CD14-positive monocyte (primary cell): ENCODE results near the gene RAD50. TPM values are rescaled to one million over a fixed set of nuclear protein-coding genes. Genes with fewer than 3 reads are reported as not detected.
A peak's percentile ranks its signal among the peaks of the same experiment; 100 is the strongest.

Experiments used
- DNase-seq, 3 donors: peaks; one replicate each; pipeline ENCODE4 v3.0.0-alpha.2; 2011 to 2022
- H2AFZ ChIP-seq: 2 replicates; pipeline ENCODE4 v1.6.0; 2012; ENCODE audit warnings: mild to moderate bottlenecking, low read depth, low read length, inconsistent platforms; ENCODE audit not compliant: insufficient read depth, poor library complexity, severe bottlenecking
- H3K27ac ChIP-seq, 2 donors: 1 replicate in 1 of 2; 2 replicates in 1 of 2; pipeline ENCODE4 v1.5.1; 2012 to 2013; ENCODE audit warnings: low read length in 2 of 2, control low read depth in 1 of 2, inconsistent platforms in 1 of 2, low read depth in 1 of 2, mild to moderate bottlenecking in 1 of 2
- H3K27me3 ChIP-seq, 2 donors: one replicate each; pipeline versions ENCODE4 v1.6.0 to v1.6.1; 2011 to 2013; ENCODE audit warnings: low read length in 2 of 2; ENCODE audit not compliant: control insufficient read depth in 2 of 2, insufficient read depth in 2 of 2
- H3K36me3 ChIP-seq, 2 donors: replicated peaks in 1 of 2; 1 replicate in 1 of 2; 2 replicates in 1 of 2; pipeline versions ENCODE4 v1.5.1 to v1.6.1; 2012 to 2013; ENCODE audit warnings: low read length in 2 of 2, control low read depth in 1 of 2, inconsistent platforms in 1 of 2, mild to moderate bottlenecking in 1 of 2; ENCODE audit not compliant: insufficient read depth in 2 of 2, control insufficient read depth in 1 of 2
- H3K4me1 ChIP-seq, 2 donors: 1 replicate in 1 of 2; 2 replicates in 1 of 2; pipeline versions ENCODE4 v1.5.1 to v1.6.1; 2012 to 2013; ENCODE audit warnings: low read length in 2 of 2, control low read depth in 1 of 2, inconsistent platforms in 1 of 2, mild to moderate bottlenecking in 1 of 2, moderate library complexity in 1 of 2; ENCODE audit not compliant: insufficient read depth in 2 of 2, control insufficient read depth in 1 of 2
- H3K4me2 ChIP-seq: replicated peaks from 2 replicates; pipeline ENCODE3; 2012; ENCODE audit warnings: low read length, moderate library complexity, mild to moderate bottlenecking; ENCODE audit not compliant: poor library complexity, severe bottlenecking; ENCODE audit errors: extremely low read depth
- H3K4me3 ChIP-seq, 3 experiments: fragments of 200-600 bp in 1 of 3; sonication (generic) in 1 of 3; replicated peaks in 1 of 3; 1 replicate in 2 of 3; 2 replicates in 1 of 3; pipeline ENCODE4 v1.5.1; 2011 to 2013; ENCODE audit warnings: low read length in 3 of 3, mild to moderate bottlenecking in 3 of 3, control low read depth in 2 of 3, low read depth in 2 of 3, inconsistent platforms in 1 of 3, moderate library complexity in 1 of 3
- H3K79me2 ChIP-seq: 2 replicates; pipeline ENCODE4 v1.6.0; 2012; ENCODE audit warnings: mild to moderate bottlenecking, control low read depth, inconsistent platforms, low read length, moderate library complexity; ENCODE audit not compliant: insufficient read depth
- H3K9ac ChIP-seq: 2 replicates; pipeline ENCODE4 v1.6.0; 2017; ENCODE audit warnings: low read length, mild to moderate bottlenecking; ENCODE audit not compliant: insufficient read depth, poor library complexity, severe bottlenecking
- H3K9me3 ChIP-seq, 2 donors: replicated peaks in 1 of 2; 1 replicate in 1 of 2; 2 replicates in 1 of 2; pipeline versions ENCODE4 v1.5.1 to v1.6.1; 2012 to 2013; ENCODE audit warnings: low read length in 2 of 2, control low read depth in 1 of 2; ENCODE audit not compliant: control insufficient read depth in 1 of 2, insufficient read depth in 1 of 2
- H4K20me1 ChIP-seq: 2 replicates; pipeline ENCODE4 v1.6.0; 2012; ENCODE audit warnings: mild to moderate bottlenecking, low read length, control low read depth, moderate library complexity; ENCODE audit not compliant: insufficient read depth
- H3K27ac Mint-ChIP-seq, 7 donors: one replicate each; pipeline ENCODE4 v1.8.0; 2020; ENCODE audit warnings: mild to moderate bottlenecking in 7 of 7, mixed read lengths in 7 of 7, moderate library complexity in 6 of 7, inconsistent platforms in 2 of 7
- H3K27me3 Mint-ChIP-seq, 3 donors: one replicate each; pipeline ENCODE4 v1.8.0; 2021 to 2022; ENCODE audit warnings: low read depth in 3 of 3, mild to moderate bottlenecking in 3 of 3, mixed read lengths in 3 of 3, moderate library complexity in 3 of 3, inconsistent platforms in 1 of 3
- H3K36me3 Mint-ChIP-seq, 2 donors: one replicate each; pipeline ENCODE4 v1.8.0; 2020; ENCODE audit warnings: mixed read lengths in 2 of 2, inconsistent platforms in 1 of 2, mild to moderate bottlenecking in 1 of 2
- H3K4me1 Mint-ChIP-seq: one replicate; pipeline ENCODE4 v1.8.0; 2020; ENCODE audit warnings: mild to moderate bottlenecking, mixed read lengths
- H3K4me3 Mint-ChIP-seq, 2 donors: one replicate each; pipeline ENCODE4 v1.8.0; 2020; ENCODE audit warnings: mild to moderate bottlenecking in 2 of 2, mixed read lengths in 2 of 2, moderate library complexity in 1 of 2
- H3K9me3 Mint-ChIP-seq, 7 donors: one replicate each; pipeline ENCODE4 v1.8.0; 2020 to 2022; ENCODE audit warnings: mixed read lengths in 7 of 7, mild to moderate bottlenecking in 6 of 7, moderate library complexity in 6 of 7, inconsistent platforms in 2 of 7
- WGBS: methylation state at CpG from one replicate; pipeline ENCODE4 v1.1.5; 2013; ENCODE audit warnings: missing lambda C conversion rate; ENCODE audit not compliant: insufficient coverage; 5-methylcytosine and 5-hydroxymethylcytosine counted together
- intact Hi-C, 2 donors: fragments of 100-400 bp; cut with micrococcal nuclease; formaldehyde crosslinking; loops; one replicate each; pipeline versions ENCODE4 v1.15.0 to v1.15.1; 2023
- polyA plus RNA-seq, 3 donors: library from polyadenylated mRNA; depleted of rRNA in 1 of 3; unstranded in 2 of 3; stranded (reverse) in 1 of 3; fragments of 300-500 nt in 2 of 3; fragments of >200 nt in 1 of 3; fragmentation: Illumina TruSeq in 2 of 3; gene quantifications; 1 replicate in 2 of 3; 2 replicates in 1 of 3; pipeline ENCODE4 v1.2.3, GENCODE V29; 2012 to 2021
- TF ChIP-seq, protein P1 (sequence below): fragments of 200-600 bp; IDR thresholded peaks from one replicate; pipeline ENCODE4 v1.8.0; 2022; ENCODE audit warnings: antibody characterized with exemption, mild to moderate bottlenecking

RAD50 gene
- polyA plus RNA-seq, 3 donors = 5.8 to 9.3 (median 8.2) TPM

GRCh38 chr5:132526290-132526973 is 30.3 kb upstream of the RAD50 start:
- peak; percentile 37 to 49 (median 47) for DNase-seq
- Histone ChIP-seq H4K20me1 (no peaks in the 10 kb centered on the region), H3K36me3 (no peaks in the 10 kb centered on the region), H3K27ac (no peak overlapping the region), H3K4me2 (no peak overlapping the region), H2AFZ (peak overlapping the region; percentile 39), H3K4me1 (peaks cover 26 to 28% of the 10 kb centered on the region in 2 donors), H3K9me3 (no peaks in the 10 kb centered on the region), H3K9ac (no peak overlapping the region), H3K79me2 (no peaks in the 10 kb centered on the region), H3K4me3 (no peak overlapping the region), H3K27me3 (no peaks in the 10 kb centered on the region)
- WGBS = 41% methylated on average over 7 of the region's 11 CpGs
- intact Hi-C loops = no loop called here
- Mint-ChIP-seq H3K4me3 (peak overlapping the region in 1 of 2 donors; percentile 50), H3K27me3 (peaks cover 4 to 8% (median 6%) of the 10 kb centered on the region in 3 donors), H3K4me1 (peaks cover 31% of the 10 kb centered on the region), H3K27ac (no peak overlapping the region), H3K9me3 (peaks cover 0 to 6% (median 2%) of the 10 kb centered on the region in 7 donors), H3K36me3 (no peaks in the 10 kb centered on the region)
- TF ChIP-seq, protein P1, sequence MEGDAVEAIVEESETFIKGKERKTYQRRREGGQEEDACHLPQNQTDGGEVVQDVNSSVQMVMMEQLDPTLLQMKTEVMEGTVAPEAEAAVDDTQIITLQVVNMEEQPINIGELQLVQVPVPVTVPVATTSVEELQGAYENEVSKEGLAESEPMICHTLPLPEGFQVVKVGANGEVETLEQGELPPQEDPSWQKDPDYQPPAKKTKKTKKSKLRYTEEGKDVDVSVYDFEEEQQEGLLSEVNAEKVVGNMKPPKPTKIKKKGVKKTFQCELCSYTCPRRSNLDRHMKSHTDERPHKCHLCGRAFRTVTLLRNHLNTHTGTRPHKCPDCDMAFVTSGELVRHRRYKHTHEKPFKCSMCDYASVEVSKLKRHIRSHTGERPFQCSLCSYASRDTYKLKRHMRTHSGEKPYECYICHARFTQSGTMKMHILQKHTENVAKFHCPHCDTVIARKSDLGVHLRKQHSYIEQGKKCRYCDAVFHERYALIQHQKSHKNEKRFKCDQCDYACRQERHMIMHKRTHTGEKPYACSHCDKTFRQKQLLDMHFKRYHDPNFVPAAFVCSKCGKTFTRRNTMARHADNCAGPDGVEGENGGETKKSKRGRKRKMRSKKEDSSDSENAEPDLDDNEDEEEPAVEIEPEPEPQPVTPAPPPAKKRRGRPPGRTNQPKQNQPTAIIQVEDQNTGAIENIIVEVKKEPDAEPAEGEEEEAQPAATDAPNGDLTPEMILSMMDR = peak; percentile 98

DNA sequence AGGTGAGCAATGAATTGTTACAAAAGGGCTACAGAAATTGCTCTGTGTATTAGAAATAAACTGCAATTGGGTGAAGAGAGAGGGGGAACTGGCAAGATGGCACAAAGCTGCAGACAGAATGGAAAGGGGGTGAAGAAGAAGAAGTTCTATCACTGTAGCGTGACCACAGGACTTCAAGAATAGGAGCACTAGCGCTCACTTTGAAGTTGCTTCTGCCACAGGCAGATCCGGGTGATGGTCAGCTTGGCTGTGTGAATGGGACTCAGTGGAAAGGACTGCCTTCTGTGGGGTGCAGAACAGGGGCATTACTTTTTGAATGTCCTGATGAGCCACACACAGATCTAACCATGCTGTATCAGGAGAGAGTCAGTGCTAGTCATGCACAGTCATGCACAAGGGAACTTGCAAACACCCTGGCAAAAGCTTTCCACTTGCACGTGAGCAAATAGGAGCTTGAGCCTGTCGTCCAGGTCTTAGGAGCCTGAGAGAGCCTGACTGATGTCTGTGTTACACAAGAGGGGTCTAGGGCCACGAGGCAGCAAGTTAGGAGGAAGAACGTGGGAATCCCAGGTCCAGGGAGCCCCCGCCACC is 29.7 kb upstream of the RAD50 start:
- 38% methylated on average over 8 of the region's 8 CpGs for WGBS
- H3K36me3 Mint-ChIP-seq = no peaks in the 10 kb centered on the region
- H3K27ac ChIP-seq = no peak overlapping the region
- peaks cover 0 to 5% (median 2%) of the 10 kb centered on the region in 7 donors for H3K9me3 Mint-ChIP-seq
- H2AFZ ChIP-seq = peak overlapping the region; percentile 48
- no peaks in the 10 kb centered on the region for H3K79me2 ChIP-seq
- intact Hi-C loops = no loop called here
- H3K27ac Mint-ChIP-seq = peak overlapping the region in 1 of 7 donors; percentile 12
- peaks cover 4 to 12% (median 6%) of the 10 kb centered on the region in 3 donors for H3K27me3 Mint-ChIP-seq
- no peak overlapping the region for H3K4me3 Mint-ChIP-seq
- no peak overlapping the region for H3K4me2 ChIP-seq
- H4K20me1 ChIP-seq = no peaks in the 10 kb centered on the region
- H3K4me1 Mint-ChIP-seq = peaks cover 31% of the 10 kb centered on the region
- DNase-seq = peak; percentile 15 to 47 (median 24)
- no peak overlapping the region for H3K9ac ChIP-seq
- H3K27me3 ChIP-seq = no peaks in the 10 kb centered on the region
- H3K36me3 ChIP-seq = no peaks in the 10 kb centered on the region
- peaks cover 26 to 28% of the 10 kb centered on the region in 2 donors for H3K4me1 ChIP-seq
- H3K4me3 ChIP-seq = no peak overlapping the region
- TF ChIP-seq, protein P1 = peak; percentile 83
- H3K9me3 ChIP-seq = no peaks in the 10 kb centered on the region
